Measurements from ENCODE around the gene CCZ1B.
"Not testable (repeated sequence)": the region's sequence is repeated elsewhere in the genome, so short reads cannot be mapped to it uniquely, and the experiment has no call there.

Gene CCZ1B

DNA sequence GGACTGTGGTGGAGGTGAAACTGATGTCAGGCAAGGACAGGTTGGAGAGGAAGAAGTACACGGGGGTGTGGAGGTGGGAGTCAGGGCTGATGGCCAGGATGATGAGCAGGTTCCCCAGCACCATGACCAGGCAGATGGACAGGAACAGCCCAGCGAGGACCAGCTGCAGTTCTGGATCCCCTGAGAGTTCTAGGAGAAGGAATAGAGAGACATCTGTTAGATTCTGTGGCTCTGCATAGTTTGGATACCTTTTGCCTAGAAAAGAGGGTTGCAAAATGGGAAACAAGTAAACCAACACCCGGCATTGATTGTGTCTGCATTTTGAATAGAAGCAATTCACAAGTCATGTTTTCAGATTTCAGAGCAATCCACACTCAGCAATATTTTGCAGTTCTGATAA, 9.4 kb upstream of the CCZ1B start:
- H3K27ac ChIP-seq: not testable (repeated sequence)

DNA sequence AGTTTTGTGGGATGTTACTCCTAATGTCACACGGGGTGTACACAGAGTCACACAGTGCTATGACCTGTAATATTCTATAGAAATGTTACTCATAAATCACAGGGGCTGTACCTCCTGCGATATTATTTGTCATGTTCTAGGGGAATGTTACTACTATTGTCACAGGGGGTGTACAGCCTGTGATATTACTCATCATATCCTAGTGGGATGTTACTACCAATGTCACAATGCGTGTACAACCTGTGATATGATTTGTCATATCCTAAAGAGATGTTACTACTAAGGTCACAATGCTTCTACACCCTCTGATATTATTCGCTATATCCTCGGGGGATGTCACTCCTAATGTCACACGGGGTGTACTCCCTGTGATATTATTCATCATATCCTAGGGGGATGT, 7.6 kb upstream of the CCZ1B start:
- TF ChIP-seq, protein P1, sequence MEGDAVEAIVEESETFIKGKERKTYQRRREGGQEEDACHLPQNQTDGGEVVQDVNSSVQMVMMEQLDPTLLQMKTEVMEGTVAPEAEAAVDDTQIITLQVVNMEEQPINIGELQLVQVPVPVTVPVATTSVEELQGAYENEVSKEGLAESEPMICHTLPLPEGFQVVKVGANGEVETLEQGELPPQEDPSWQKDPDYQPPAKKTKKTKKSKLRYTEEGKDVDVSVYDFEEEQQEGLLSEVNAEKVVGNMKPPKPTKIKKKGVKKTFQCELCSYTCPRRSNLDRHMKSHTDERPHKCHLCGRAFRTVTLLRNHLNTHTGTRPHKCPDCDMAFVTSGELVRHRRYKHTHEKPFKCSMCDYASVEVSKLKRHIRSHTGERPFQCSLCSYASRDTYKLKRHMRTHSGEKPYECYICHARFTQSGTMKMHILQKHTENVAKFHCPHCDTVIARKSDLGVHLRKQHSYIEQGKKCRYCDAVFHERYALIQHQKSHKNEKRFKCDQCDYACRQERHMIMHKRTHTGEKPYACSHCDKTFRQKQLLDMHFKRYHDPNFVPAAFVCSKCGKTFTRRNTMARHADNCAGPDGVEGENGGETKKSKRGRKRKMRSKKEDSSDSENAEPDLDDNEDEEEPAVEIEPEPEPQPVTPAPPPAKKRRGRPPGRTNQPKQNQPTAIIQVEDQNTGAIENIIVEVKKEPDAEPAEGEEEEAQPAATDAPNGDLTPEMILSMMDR (conservative IDR thresholded peaks at IDR 0.05): no peak
- H3K27ac ChIP-seq: no peak overlapping the region

DNA sequence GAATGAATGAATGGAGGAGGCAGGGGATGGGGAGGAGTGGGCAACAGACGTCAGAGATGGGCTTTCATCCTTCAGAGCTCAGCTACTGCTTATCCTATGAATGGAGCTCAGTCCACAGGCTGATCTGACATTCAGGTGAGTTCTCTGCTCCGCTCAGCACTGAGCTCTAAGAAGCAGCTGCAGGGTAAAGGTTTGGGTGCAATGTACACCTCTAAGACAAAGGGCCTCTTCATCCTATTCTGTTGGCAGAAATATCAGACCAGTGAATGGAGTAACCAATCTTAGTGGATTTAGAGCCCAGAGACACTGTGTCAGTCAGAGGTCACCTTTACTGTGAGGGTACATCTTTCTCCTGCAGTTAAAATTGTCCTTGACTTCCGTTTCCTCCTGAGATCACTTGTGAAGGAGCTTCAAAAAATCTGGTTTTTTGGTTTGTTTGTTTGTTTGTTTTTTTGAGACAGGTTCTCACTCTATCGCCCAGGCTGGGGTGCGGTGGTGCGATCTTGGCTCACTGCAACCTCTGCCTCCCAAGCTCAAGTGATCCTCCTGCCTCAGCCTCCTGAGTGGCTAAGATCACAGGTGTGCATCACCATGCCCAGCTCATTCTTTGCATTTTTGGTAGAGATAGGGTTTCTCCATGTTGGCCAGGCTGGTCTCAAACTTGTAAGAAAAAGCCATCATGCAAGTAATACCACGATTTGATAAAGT, 5.1 kb upstream of the CCZ1B start:
- TF ChIP-seq, protein P1 (conservative IDR thresholded peaks at IDR 0.05): no peak
- H3K27ac ChIP-seq: no peak overlapping the region

DNA sequence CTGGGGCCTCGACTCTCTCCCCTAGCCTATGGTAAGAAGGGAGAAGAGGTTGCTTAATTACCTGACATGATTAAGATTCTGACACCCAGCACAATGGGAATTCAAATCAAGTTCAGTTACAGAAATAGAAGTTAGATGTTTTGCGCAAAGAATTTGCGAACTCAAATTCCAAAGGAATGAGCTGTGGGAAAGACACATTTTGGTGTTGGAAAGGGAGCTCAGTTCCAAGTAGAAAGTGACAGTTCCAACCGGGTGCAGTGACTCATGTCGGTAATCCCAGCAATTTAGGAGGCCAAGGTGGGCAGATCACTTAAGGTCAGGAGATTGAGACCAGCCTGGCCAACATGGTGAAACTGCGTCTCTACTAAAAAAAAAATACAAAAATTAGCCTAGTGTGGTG, 4.0 kb upstream of the CCZ1B start:
- H3K27ac ChIP-seq: not testable (repeated sequence)

DNA sequence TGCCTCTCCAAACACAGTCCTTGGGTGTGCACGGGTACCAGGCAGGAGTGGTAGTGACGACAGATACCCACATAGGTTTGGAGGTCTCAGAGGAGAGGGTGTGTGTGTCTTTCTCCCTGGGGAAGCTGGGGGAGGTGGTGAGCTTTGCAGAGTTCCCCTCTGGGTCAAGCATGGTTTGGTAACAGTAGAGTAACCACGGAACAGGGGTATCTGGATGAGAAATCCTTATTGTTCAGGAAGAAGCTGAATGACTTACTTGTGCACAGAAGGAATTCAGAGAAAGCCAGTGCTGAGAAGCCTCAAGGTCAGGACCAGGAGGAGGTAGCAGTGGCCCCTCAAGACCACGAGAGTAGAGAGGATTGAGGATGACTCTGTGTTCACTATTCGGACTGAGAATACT, 3.5 kb upstream of the CCZ1B start:
- H3K27ac ChIP-seq: not testable (repeated sequence)

DNA sequence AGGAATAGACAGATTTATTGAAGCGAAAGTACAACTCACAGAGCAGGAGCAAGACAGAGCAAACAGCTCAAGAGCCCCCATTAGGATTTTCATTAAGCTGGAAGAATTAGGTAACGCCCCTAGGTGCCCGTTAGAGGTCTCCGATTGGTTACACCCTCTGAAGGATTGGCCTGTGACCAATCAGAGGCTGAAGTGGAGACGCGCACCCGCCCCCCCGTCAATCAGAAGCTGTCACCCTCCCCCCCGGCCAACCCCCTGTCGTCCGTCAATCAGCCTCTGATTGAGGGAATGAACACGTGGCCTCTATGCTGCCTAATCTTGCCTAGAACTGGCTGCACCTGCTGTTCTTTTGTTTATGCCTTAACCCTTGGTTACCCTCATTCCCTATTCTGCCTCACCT, 1.1 kb upstream of the CCZ1B start:
- H3K27ac ChIP-seq: not testable (repeated sequence)

DNA sequence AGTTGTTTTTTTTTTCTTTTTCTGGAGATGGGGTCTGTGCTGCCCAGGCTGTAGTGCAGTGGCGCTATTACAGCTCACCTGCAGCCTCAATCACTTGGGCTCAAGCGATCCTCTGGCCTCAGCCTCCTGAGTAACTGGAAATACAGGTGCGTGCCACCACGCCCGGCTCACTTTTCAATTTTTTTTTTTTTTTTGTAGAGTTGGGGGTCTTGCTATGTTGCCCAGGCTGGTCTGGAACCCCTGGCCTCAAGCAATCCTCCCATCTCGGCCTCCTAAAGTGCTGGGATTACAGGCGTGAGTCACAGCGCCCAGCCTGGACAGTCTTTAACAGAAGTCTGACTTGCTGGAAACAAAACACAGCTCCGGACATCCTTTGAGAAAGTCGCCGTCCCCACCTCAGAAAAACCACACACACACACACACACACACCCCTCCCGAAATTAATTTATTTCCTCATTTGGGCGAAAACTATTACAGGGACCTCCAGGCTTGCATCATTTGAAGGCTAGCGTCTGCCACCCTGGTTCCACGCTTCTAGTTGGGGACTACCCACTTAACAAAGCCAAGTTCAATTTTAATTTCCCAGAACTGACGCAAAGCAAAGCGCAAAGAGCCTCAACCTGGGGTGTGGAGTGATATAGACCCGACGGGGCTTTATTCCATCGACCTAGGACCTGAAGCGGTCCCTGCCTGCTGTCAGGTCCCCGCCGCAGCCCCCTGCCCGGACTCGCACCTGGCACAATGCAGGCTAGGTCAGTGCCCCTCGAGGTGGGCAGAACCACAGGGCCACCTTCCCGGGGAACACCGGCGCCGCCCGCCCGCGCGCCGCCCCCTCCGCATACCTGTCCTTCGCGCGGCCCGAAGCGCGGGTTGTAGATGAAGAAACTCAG, 594 bp downstream of the CCZ1B start:
- not testable (repeated sequence) for H3K27ac ChIP-seq

DNA sequence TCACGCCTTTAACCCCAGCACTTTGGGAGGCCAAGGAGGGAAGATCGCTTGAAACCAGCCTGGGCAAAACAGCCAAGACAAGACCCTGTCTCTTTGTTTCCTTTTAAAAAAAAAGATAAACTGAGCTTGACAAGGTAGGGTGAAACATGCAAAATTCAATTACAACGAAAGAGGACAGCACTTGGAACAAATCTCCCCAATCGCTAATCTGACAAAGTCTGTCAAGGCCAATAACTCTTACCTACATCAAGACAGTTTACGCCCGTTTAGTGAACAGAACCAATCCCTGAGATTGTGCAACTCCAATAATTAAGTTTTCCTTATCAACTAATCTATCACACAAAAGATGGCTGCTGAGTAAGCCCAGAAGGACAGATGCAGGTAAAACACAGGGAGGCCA, 4.5 kb downstream of the CCZ1B start:
- not testable (repeated sequence) for H3K27ac ChIP-seq

DNA sequence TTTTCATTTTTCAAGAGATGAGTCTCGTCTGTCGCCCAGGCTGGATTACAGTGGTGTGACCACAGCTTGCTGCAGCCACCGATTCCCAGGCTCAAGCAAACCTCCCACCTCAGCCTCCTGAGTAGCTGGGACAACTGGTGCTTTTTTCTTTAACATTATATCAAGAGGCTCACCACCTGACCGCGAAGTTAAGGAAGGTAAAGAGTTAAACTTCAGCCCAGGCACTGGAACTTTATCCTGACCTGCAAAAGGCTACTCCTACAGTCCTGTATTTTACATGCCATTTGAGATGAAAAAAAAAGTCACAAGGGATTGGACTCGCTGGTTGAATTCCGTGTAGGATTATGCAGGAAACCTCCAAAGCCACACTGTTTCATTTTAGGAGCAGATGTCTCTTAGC, 10.6 kb downstream of the CCZ1B start:
- H3K27ac ChIP-seq: not testable (repeated sequence)

DNA sequence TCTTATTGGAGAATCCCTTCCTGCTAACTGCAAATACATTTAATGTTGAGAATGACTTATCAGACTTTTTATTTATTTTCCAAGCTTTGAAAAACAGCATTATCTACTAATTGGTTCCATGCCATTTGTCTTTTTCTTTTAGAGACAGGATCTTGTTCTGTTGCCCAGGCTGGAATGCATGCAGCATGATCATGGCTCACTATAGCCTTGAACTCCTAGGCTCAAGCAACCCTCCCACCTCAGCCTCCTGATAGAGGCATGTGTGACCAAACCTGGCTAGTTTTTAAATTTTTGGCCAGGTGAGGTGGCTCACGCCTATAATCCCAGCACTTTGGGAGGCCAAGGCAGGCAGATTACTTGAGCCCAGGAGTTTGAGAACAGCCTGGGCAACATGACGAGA, 13.1 kb downstream of the CCZ1B start:
- not testable (repeated sequence) for H3K27ac ChIP-seq

DNA sequence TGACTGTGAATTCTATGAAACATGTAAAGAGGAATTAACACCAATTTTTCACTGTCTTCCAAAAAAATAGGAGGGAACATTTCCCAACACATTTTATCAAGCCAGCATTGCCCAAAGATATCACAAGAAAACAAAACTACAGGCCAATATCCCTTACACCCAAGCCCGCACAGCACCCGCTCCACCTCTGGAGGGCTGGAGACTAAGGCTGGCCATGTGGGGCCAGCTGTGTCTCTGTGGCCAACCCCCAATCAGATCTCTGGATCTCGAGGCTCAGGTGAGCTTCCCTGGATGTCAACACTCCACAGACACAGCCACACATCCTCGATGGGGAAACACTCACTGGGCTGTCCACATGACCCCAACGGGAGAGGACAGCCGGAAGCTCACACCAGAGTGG, 18.1 kb downstream of the CCZ1B start:
- not testable (repeated sequence) for H3K27ac ChIP-seq

DNA sequence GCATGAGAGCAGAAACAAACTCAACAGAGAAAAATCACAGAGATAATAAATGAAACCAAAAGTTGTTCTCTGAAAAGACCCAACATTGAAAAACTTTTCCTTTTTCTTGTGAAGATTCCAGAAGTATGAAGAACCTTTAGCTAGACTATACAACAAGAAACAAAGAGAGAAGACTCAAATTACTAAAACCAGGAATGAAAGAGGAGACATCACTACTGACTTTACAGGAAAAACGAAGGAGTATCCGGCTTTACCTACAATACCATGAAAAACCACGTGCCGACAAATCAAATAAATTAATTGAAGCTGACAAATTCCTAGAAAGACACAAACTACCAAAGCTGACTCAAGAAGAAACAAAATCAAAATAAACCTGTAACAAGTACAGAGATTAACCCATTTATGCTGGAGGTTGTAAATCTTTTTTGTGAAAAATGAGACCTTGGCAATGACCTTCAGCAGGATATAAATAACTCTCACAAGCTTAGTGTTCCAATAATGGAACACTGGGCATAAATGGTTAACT, 18.6 kb downstream of the CCZ1B start:
- not testable (repeated sequence) for H3K27ac ChIP-seq

DNA sequence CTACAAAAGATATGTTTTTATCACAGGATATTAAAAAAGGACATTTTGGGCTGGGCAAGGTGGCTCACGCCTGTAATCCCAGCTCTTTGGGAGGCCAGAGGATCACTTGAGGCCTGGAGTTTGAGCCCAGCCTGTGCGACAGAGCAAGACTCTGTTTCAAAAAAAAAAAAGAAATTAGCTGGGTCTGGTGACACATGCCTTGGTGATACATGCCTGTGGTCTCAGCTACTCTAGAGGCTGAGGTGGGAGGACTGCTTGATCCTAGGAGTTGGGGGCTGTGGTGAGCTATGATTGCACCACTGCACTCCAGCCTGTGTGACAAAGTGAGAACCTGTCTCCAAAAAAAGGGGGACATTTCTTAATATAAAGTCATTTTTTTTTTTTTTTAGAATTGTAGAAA, 25.7 kb downstream of the CCZ1B start:
- not testable (repeated sequence) for H3K27ac ChIP-seq

DNA sequence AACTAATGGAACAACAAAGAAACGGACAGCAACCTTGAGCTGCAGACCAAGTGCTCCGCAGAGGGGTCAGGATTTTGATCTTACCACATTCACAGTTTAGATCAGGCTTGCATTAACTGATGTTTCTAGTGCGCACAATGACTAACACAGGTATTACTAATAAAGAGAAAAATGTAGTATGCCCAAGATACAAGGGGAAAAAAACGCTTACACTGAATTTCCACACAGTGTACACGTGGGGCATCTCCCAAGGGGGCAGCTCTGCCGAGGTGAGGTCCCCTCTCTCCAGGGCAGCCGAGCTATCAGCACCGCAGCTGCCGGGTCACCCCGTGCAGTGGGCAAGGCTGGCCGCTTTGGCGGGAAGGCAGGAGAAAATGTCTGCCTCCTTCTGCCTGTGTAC, 26.2 kb downstream of the CCZ1B start:
- not testable (repeated sequence) for H3K27ac ChIP-seq

DNA sequence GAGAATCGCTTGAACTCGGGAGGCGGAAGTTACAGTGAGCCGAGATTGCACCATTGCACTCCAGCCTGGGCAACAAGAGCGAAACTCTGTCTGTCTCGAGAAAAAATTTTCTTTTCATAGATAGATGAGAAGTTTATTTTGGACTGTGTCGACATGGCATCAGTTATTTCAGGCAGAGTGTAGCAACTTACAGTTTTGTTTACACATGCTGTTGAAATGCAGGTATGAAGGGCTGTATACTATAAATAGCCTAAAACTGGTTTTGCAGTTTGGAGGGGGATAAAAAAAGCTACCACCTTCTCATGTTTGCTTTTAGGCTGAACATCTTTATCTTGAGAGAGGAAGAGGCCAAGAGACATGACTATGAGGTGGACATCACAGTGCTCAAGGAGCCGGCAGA, 28.0 kb downstream of the CCZ1B start:
- not testable (repeated sequence) for H3K27ac ChIP-seq

DNA sequence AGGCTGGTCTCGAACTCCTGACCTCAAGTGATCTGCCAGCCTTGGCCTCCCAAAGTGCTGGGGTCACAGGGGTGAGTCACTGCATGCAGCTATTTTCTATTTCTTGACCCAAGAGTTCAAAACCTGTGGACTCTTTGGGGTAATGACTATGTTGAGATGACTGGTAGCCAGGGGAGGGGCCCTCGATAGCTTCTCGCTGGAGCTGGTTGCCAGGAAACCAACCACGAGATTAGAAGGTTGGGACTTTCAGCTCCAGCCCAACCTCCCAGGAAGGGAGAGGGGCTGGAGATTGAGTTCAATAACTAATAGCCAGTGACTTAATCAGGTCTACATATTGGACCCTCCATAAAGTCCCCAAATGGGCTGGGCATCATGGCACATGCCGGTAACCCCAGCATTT, 28.9 kb downstream of the CCZ1B start:
- H3K27ac ChIP-seq: not testable (repeated sequence)

DNA sequence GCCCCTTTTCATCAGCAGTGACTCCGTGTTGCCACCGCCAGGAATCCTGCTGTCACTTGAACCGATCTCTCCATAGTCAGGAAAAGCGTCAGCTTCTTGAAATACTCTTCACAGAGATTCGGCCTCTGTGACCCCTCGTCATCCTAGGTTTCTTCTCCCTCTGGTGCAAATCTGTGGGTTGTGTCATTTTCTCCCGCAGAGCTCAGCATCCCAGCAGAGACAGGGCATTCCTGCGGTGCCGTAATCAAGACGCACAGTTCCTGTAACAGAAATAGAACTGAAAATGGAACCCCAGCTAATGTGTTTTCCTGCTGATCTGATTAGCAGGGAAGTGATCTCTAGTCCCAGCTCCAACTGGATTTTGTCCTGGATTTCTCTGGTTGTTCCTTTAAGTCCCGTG, 31.8 kb downstream of the CCZ1B start:
- H3K27ac ChIP-seq: not testable (repeated sequence)

DNA sequence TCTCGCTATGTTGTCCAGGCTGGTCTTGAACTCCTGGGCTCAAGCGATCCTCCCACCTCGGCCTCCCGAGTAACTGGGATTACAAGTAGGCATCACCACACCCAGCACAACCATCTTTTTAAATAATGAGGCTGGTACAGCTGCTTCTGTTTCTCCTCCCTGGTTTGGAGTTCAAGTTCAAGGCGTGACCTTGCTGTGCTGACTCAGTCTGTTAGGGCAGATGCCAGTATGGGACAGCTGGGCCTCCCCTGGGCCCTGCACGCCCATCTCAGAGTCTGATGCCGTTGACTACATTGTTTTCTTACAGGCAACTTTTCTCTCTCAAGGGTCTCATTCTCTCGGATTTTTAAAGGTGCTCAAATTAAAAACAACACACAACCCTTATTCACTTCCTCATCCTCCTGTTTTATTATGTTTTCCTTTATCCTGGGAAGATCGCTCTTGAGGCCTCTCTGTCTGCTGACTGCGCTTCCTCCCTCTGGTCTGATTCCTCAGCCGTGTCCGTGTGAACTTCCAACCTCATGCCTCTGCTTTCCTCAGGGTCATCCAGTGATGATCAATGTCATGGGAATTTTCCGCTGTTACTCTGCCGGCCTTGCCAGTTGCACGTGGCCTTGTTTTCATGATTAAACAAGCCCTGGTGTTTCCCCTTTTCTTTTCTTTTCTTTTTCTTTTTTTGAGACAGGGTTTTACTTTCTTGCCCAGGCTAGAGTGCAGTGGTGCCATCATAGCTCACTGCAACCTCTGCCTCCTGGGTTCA, 33.8 kb downstream of the CCZ1B start:
- H3K27ac ChIP-seq: not testable (repeated sequence)

DNA sequence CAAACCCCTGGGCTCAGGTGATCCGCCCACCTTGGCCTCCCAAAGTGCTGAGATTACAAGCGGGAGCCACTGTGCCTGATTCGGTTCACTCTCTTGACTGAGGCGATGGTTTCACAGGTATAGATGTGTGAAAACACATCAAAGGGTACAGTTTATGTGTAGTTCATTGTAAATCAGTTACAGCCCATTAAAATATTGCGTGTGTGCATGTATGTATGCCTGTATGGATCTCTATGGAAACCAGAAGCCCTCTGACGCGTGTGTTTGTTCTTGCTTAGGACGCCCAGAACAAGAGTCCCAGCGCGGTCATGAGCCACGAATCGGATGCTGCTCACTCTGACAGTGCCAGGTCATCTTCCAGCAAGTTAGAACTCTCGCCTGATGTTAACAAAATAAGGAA, 36.7 kb downstream of the CCZ1B start:
- H3K27ac ChIP-seq: not testable (repeated sequence)
